ENCODE measurements around the gene BACE1-AS.

Gene BACE1-AS

DNA sequence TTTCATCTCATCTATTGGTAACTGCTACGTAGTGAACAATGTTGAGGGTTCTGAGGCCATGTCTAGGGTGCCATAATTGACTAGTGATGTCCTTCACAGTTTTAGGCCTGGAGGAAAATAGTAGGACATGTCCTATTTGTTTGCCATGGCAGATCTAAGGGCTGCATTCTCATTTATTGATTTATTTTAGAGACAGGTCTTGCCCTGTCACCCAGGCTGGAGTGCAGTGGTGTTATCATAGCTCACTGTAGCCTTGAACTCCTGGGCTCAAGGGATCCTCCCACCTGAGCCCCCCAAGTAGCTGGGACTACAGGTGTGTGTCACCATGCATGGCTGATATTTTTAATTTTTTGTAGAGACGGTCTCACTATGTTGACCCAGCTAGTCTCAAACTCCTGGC, 41.7 kb downstream of the BACE1-AS start:
- H3K9ac ChIP-seq (ENCODE audit: low read length), result no peak overlapping the region
- H3K36me3 ChIP-seq (ENCODE audit: insufficient read depth, low read length), result peaks cover 6% of the 10 kb centered on the region
- H3K4me3 ChIP-seq (ENCODE audit: low read depth in 1 of 2, low read length in 2 of 2), result no peak overlapping the region
- peaks cover 11% of the 10 kb centered on the region for H3K4me1 ChIP-seq (ENCODE audit: insufficient read depth, low read length)
- no peak overlapping the region for H3K27ac ChIP-seq (ENCODE audit: low read depth, low read length)
- no peaks in the 10 kb centered on the region for H3K9me3 ChIP-seq (ENCODE audit: low read length)
- H3K27me3 ChIP-seq (ENCODE audit: control insufficient read depth in 1 of 2, insufficient read depth in 2 of 2, low read length in 2 of 2), result no peaks in the 10 kb centered on the region

DNA sequence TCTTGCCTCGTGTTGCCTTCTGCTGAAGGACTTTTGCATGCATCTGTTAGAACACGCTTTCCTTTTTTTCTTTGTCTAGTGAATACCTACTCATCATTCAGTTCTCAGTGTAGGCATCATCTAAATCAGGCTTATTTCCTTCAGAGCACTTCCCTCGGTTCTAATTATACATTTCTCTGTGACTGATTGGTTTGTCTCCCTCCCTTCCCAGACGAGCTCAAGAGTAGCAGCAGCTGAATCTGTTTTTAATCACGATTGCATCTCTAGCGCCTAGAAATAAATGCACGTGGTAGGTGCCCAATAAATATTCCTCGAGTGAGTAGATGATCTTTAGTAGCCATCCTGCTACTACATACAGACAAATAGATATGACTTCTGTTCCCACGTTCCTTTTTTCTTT, 42.8 kb downstream of the BACE1-AS start:
- Histone ChIP-seq H3K4me3 (ENCODE audit: low read depth in 1 of 2, low read length in 2 of 2) (no peak overlapping the region), H3K27me3 (ENCODE audit: control insufficient read depth in 1 of 2, insufficient read depth in 2 of 2, low read length in 2 of 2) (no peaks in the 10 kb centered on the region)

DNA sequence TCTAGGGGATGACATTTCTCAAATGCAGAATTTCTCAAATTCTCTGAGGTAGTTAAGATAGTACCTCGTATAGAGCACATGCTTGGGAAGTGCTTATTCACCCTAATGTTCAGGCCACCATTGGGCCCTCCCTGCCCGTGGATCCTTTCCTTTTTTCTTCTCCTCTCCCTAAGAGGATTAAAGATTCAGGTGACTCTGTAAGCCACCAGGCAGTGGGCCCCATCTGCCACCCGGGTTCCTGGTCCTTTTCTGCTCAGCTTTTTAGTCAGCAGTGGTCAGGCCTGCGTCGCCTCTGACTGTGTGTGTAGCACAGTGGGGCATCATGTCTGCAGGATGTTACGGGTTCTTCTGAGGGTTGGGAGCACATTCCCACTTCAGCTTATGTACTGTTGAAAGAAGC, 43.8 kb downstream of the BACE1-AS start:
- Histone ChIP-seq H3K27me3 (ENCODE audit: control insufficient read depth in 1 of 2, insufficient read depth in 2 of 2, low read length in 2 of 2) (no peaks in the 10 kb centered on the region), H3K9me3 (ENCODE audit: low read length) (no peaks in the 10 kb centered on the region), H3K9ac (ENCODE audit: low read length) (no peak overlapping the region), H3K4me1 (ENCODE audit: insufficient read depth, low read length) (no peaks in the 10 kb centered on the region), H3K36me3 (ENCODE audit: insufficient read depth, low read length) (peaks cover 21% of the 10 kb centered on the region), H3K4me3 (ENCODE audit: low read depth in 1 of 2, low read length in 2 of 2) (no peak overlapping the region), H3K27ac (ENCODE audit: low read depth, low read length) (no peak overlapping the region)

More for the DNA sequence above, 42.8 kb downstream of the BACE1-AS start:
- no peak overlapping the region for H3K27ac ChIP-seq (ENCODE audit: low read depth, low read length)
- H3K4me1 ChIP-seq (ENCODE audit: insufficient read depth, low read length), result peaks cover 6% of the 10 kb centered on the region
- no peaks in the 10 kb centered on the region for H3K9me3 ChIP-seq (ENCODE audit: low read length)
- peaks cover 16% of the 10 kb centered on the region for H3K36me3 ChIP-seq (ENCODE audit: insufficient read depth, low read length)
- H3K9ac ChIP-seq (ENCODE audit: low read length), result no peak overlapping the region

DNA sequence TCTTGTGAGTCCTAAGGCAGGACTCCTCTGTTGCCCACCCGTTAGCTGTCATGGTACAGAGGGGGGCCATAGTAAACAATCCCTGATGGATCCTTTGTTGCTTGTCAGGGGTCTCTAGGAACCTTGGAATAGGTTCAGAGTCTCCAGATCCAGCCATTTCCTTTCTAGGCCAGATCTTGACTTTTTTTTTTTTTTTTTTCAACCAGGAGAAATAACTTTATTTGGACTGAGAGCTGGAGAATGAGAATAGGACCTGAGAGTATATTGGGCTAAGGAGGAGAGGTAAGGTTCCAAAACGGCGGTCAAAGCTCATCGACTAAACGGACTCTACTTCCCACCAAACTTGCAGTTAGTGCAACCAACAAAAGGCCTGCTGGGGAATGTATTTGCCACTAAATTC, 44.3 kb downstream of the BACE1-AS start:
- Histone ChIP-seq H3K4me3 (ENCODE audit: low read depth in 1 of 2, low read length in 2 of 2) (no peak overlapping the region), H3K27ac (ENCODE audit: low read depth, low read length) (no peak overlapping the region), H3K9ac (ENCODE audit: low read length) (no peak overlapping the region), H3K4me1 (ENCODE audit: insufficient read depth, low read length) (no peaks in the 10 kb centered on the region), H3K36me3 (ENCODE audit: insufficient read depth, low read length) (peaks cover 26% of the 10 kb centered on the region), H3K27me3 (ENCODE audit: control insufficient read depth in 1 of 2, insufficient read depth in 2 of 2, low read length in 2 of 2) (no peaks in the 10 kb centered on the region), H3K9me3 (ENCODE audit: low read length) (no peaks in the 10 kb centered on the region)

DNA sequence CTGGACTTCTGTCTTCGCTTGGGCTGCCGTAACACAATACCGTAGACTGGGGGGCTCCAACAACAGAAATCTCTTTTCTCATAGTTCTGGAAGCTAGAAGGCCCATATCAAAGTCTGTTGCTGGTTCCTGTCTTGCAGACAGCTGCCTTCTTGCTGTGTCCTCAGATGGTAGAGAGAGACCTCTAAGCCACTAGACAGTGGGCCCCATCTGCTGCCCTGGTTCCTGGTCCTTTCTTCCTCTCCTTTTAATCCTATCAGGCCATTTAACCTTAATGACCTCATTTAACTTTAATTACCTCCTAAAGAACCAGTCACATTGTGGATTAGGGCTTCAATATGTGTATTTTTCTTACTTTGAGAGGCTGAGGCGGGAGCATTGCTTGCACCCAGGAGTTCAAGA, 45.9 kb downstream of the BACE1-AS start:
- Histone ChIP-seq H3K36me3 (ENCODE audit: insufficient read depth, low read length) (peaks cover 31% of the 10 kb centered on the region), H3K4me3 (ENCODE audit: low read depth in 1 of 2, low read length in 2 of 2) (no peak overlapping the region), H3K9ac (ENCODE audit: low read length) (no peak overlapping the region), H3K4me1 (ENCODE audit: insufficient read depth, low read length) (no peaks in the 10 kb centered on the region), H3K27me3 (ENCODE audit: control insufficient read depth in 1 of 2, insufficient read depth in 2 of 2, low read length in 2 of 2) (no peaks in the 10 kb centered on the region), H3K27ac (ENCODE audit: low read depth, low read length) (no peak overlapping the region), H3K9me3 (ENCODE audit: low read length) (no peaks in the 10 kb centered on the region)

All from muscle layer of colon (tissue), 2 donors.